Measurements from ENCODE around the gene ERLIN1.

GRCh38 chr10:100132427-100132826 is 53.4 kb downstream of the ERLIN1 start:
- TF ChIP-seq REST (IDR thresholded peaks at IDR 0.05; ENCODE audit: insufficient replicate concordance, low read depth) (no peak), POLR2AphosphoS5 (IDR thresholded peaks at IDR 0.05; ENCODE audit: low read depth) (no peak), CTCF (IDR thresholded peaks at IDR 0.05; ENCODE audit: insufficient read depth, low read length) (no peak), GABPA (IDR thresholded peaks at IDR 0.05; ENCODE audit: low read depth) (no peak), SPI1 (IDR thresholded peaks at IDR 0.05; ENCODE audit: borderline replicate concordance, low read depth) (no peak)

Measured in HL-60 (cell line).